22Rv1 (cell line): Measurements from ENCODE around the gene MARK1.

ENCODE experiments used
- H3K27ac ChIP-seq: fragments of 450-650 bp; 2 replicates; pipeline ENCODE4 v1.5.1; 2017
- CTCF ChIP-seq: fragments of 450-650 bp; IDR thresholded peaks from 2 replicates; pipeline ENCODE4 v1.5.1; 2017; ENCODE audit warnings: mild to moderate bottlenecking
- ZFX ChIP-seq: fragments of 450-650 bp; IDR thresholded peaks from 2 replicates; pipeline ENCODE4 v1.6.1; 2017; ENCODE audit warnings: antibody characterized with exemption, borderline replicate concordance

The MARK1 gene

GRCh38 chr1:220689666-220690065 is 161.7 kb downstream of the MARK1 start:
- no peak overlapping the region for H3K27ac ChIP-seq
- TF ChIP-seq ZFX: no peak
- TF ChIP-seq CTCF: no peak

- TF ChIP-seq ZFX (no peak), CTCF (peak; percentile 100)
- no peak within 1 kb of the TSS for H3K27ac ChIP-seq
These were observed 162.5 kb downstream of the MARK1 start, which contains the start of gene C1orf115 for GRCh38 chr1:220690140-220691052. Gene C1orf115 (plus strand): TSS chr1:220690363. CDS start chr1:220690403, 40 bp downstream.

- H3K27ac ChIP-seq: no peak overlapping the region
- no peak for TF ChIP-seq CTCF
- TF ChIP-seq ZFX: no peak
These were observed 163.2 kb downstream of the MARK1 start for GRCh38 chr1:220691053-220691684.

- H3K27ac ChIP-seq: no peak overlapping the region
- TF ChIP-seq ZFX: no peak
- TF ChIP-seq CTCF: no peak
These were observed 164.7 kb downstream of the MARK1 start for GRCh38 chr1:220692436-220693228.

GRCh38 chr1:220694866-220695382 is 167.0 kb downstream of the MARK1 start:
- H3K27ac ChIP-seq: no peak overlapping the region
- no peak for TF ChIP-seq ZFX
- TF ChIP-seq CTCF: no peak

GRCh38 chr1:220695426-220695825 is 167.5 kb downstream of the MARK1 start:
- no peak overlapping the region for H3K27ac ChIP-seq
- no peak for TF ChIP-seq CTCF
